Neutrophil (primary cell): Measurements from ENCODE around the gene RND1.

ENCODE experiments used
- H3K27ac ChIP-seq: fragments of 200-600 bp; sonication (generic); 2 replicates; pipeline ENCODE4 v1.5.1; 2016; ENCODE audit warnings: mild to moderate bottlenecking, moderate library complexity
- H3K27me3 ChIP-seq: fragments of 200-600 bp; sonication (generic); 2 replicates; pipeline ENCODE4 v1.6.0; 2016; ENCODE audit warnings: mild to moderate bottlenecking
- H3K36me3 ChIP-seq: fragments of 200-600 bp; sonication (generic); 2 replicates; pipeline ENCODE4 v1.5.1; 2017
- H3K4me1 ChIP-seq, 2 experiments: fragments of 200-600 bp in 1 of 2; sonication (generic) in 1 of 2; 1 replicate in 1 of 2; 2 replicates in 1 of 2; pipeline versions ENCODE4 v1.5.1 to v1.6.1; 2013 to 2016; ENCODE audit warnings: low read depth in 1 of 2, low read length in 1 of 2, mild to moderate bottlenecking in 1 of 2, moderate library complexity in 1 of 2; ENCODE audit not compliant: control insufficient read depth in 1 of 2, insufficient read depth in 1 of 2
- H3K4me3 ChIP-seq, 2 experiments: fragments of 200-600 bp in 1 of 2; sonication (generic) in 1 of 2; 1 replicate in 1 of 2; 2 replicates in 1 of 2; pipeline ENCODE4 v1.5.1; 2013 to 2016; ENCODE audit warnings: low read depth in 1 of 2, low read length in 1 of 2, mild to moderate bottlenecking in 1 of 2, moderate library complexity in 1 of 2
- H3K9me3 ChIP-seq: fragments of 200-600 bp; sonication (generic); 2 replicates; pipeline ENCODE4 v1.5.1; 2016
- TF ChIP-seq, protein P1 (sequence below): fragments of 200-600 bp; sonication (generic); IDR thresholded peaks from 2 replicates; pipeline ENCODE4 v1.5.1; 2016; ENCODE audit warnings: antibody characterized with exemption

RND1 gene

DNA sequence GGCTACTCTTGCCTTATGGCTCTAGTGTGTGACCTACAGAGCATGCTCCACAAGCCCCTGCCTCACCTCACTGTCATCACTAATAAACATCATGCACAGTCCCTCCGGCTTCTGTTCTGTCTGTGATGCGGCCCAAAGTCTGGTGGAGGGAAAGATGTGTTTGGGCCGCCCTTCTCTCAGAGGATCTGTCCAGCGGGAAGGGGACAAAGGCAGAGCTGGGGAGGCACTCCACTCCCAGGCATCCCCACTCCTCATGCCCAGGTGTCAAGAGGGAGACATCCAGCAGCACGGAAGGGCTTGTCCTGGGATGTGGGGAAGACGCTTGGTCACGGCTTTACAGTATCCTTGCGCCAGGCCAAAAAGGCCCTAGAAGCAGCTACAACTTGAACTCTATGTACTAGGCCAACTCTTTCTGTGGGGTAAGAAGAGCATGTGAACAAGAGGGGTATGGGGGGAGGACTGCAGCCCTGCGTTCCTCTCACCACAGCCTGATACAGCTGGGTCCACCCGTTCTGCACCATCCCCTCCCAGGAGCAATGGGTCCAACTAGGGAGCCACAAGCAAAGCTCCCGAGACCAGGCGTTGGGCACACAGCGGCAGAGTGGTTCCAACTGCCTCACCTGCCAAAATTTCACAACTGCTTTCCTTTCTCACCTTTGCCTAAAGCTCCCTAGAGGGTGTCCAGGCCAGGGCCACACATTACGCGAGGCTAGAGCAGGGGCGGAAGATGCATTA is 36.7 kb downstream of the RND1 start:
- Histone ChIP-seq H3K4me1 (no peaks in the 10 kb centered on the region), H3K36me3 (peaks cover 71% of the 10 kb centered on the region), H3K27ac (no peak overlapping the region), H3K4me3 (no peak overlapping the region), H3K27me3 (no peaks in the 10 kb centered on the region), H3K9me3 (no peaks in the 10 kb centered on the region)
- TF ChIP-seq, protein P1, sequence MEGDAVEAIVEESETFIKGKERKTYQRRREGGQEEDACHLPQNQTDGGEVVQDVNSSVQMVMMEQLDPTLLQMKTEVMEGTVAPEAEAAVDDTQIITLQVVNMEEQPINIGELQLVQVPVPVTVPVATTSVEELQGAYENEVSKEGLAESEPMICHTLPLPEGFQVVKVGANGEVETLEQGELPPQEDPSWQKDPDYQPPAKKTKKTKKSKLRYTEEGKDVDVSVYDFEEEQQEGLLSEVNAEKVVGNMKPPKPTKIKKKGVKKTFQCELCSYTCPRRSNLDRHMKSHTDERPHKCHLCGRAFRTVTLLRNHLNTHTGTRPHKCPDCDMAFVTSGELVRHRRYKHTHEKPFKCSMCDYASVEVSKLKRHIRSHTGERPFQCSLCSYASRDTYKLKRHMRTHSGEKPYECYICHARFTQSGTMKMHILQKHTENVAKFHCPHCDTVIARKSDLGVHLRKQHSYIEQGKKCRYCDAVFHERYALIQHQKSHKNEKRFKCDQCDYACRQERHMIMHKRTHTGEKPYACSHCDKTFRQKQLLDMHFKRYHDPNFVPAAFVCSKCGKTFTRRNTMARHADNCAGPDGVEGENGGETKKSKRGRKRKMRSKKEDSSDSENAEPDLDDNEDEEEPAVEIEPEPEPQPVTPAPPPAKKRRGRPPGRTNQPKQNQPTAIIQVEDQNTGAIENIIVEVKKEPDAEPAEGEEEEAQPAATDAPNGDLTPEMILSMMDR, result no peak

- H3K36me3 ChIP-seq, result peaks cover 63% of the 10 kb centered on the region
Measured at GRCh38 chr12:48828293-48828692, 37.4 kb downstream of the RND1 start.

DNA sequence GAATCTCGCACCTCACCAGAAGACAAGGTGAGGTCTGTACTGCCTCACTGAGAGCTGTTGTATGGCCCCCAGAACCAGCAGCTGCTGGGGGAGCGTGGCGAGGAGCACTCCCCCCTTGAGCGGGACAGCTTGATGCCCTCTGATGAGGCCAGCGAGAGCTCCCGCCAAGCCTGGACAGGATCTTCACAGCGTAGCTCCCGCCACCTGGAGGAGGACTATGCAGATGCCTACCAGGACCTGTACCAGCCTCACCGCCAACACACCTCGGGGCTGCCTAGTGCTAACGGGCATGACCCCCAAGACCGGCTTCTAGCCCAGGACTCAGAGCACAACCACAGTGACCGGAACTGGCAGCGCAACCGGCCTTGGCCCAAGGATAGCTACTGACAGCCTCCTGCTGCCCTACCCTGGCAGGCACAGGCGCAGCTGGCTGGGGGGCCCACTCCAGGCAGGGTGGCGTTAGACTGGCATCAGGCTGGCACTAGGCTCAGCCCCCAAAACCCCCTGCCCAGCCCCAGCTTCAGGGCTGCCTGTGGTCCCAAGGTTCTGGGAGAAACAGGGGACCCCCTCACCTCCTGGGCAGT is 38.1 kb downstream of the RND1 start:
- H3K27ac ChIP-seq, result no peak overlapping the region
- no peaks in the 10 kb centered on the region for H3K4me1 ChIP-seq
- H3K4me3 ChIP-seq, result no peak overlapping the region
- no peaks in the 10 kb centered on the region for H3K9me3 ChIP-seq
- TF ChIP-seq, protein P1, result no peak
- peaks cover 57% of the 10 kb centered on the region for H3K36me3 ChIP-seq
- H3K27me3 ChIP-seq, result peaks cover 10% of the 10 kb centered on the region

More at GRCh38 chr12:48828293-48828692, 37.4 kb downstream of the RND1 start:
- H3K27me3 ChIP-seq, result peaks cover 3% of the 10 kb centered on the region
- no peaks in the 10 kb centered on the region for H3K4me1 ChIP-seq
- no peak overlapping the region for H3K27ac ChIP-seq
- H3K9me3 ChIP-seq, result no peaks in the 10 kb centered on the region
- TF ChIP-seq, protein P1, result no peak
- no peak overlapping the region for H3K4me3 ChIP-seq

DNA sequence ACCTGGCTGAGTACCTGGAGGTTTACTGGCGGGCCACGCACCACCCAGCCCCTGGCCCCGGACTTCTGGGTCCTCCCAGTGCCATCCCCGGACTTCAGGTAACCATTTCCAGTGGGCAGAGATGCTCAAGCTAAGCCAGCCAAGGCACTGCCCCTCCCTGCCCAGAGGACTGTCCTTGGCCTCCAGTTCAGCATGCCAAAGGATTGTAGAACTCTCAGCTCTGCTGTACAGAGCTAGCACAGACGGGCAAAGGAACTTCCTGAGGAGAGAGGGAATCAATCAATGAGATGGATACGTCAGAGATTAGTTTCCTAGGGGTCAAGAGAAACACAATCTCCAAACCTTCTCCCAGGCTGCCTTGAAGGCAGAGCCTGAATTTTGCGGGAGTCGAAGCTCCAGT is 38.6 kb downstream of the RND1 start:
- peaks cover 51% of the 10 kb centered on the region for H3K36me3 ChIP-seq
- H3K27ac ChIP-seq, result no peak overlapping the region
- H3K9me3 ChIP-seq, result no peaks in the 10 kb centered on the region

DNA sequence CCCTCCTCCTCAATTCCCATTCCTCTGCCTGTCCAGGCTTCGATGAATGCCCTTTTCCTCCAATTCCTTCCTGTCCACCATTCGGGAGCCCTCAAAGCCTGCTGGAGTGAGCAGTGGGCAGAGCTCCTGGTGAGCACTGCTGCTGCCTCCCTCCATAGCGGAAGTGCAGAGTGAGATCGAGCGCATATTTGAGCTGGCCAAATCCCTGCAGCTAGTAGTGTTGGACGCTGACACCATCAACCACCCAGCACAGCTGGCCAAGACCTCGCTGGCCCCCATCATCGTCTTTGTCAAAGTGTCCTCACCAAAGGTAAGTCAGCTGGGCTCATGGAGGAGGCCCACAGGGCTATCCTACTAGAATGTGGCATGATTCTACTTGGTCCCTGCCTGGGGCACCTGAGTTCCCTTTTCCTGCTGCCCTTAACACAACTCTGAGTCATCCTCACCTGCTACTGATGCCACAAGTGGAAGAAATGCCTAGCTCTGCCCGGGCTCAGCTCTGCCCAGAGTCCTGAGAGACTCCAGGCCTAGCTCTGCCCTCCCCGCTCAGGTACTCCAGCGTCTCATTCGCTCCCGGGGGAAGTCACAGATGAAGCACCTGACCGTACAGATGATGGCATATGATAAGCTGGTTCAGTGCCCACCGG is 39.3 kb downstream of the RND1 start:
- no peak overlapping the region for H3K27ac ChIP-seq
- TF ChIP-seq, protein P1, result no peak
- no peak overlapping the region for H3K4me3 ChIP-seq
- peaks cover 44% of the 10 kb centered on the region for H3K36me3 ChIP-seq
- H3K4me1 ChIP-seq, result no peaks in the 10 kb centered on the region
- peaks cover 23% of the 10 kb centered on the region for H3K27me3 ChIP-seq
- no peaks in the 10 kb centered on the region for H3K9me3 ChIP-seq

More for the DNA sequence above, 38.6 kb downstream of the RND1 start:
- H3K4me3 ChIP-seq, result no peak overlapping the region
- TF ChIP-seq, protein P1, result no peak
- H3K4me1 ChIP-seq, result no peaks in the 10 kb centered on the region
- H3K27me3 ChIP-seq, result peaks cover 16% of the 10 kb centered on the region
